ENCODE measurements around the gene PRCD.

Gene PRCD

GRCh38 chr17:76542566-76542971 lies 2.7 kb downstream of the PRCD start:
- DNase-seq, result no peak

GRCh38 chr17:76542984-76543383 lies 3.1 kb downstream of the PRCD start:
- no peak for DNase-seq

- no peak for DNase-seq
These were observed 3.6 kb downstream of the PRCD start for GRCh38 chr17:76543482-76543825.

GRCh38 chr17:76543826-76544545 lies 4.1 kb downstream of the PRCD start:
- DNase-seq, result peak; percentile 15

- DNase-seq, result no peak
These were observed 4.9 kb downstream of the PRCD start for GRCh38 chr17:76544546-76545365.

- no peak for DNase-seq
These were observed 6.2 kb downstream of the PRCD start for GRCh38 chr17:76545918-76546555.

GRCh38 chr17:76546556-76547182 lies 6.8 kb downstream of the PRCD start:
- no peak for DNase-seq

GRCh38 chr17:76547183-76547641 lies 7.4 kb downstream of the PRCD start:
- DNase-seq, result peak; percentile 69

- DNase-seq, result no peak
These were observed 7.9 kb downstream of the PRCD start for GRCh38 chr17:76547642-76548202.

- no peak for DNase-seq
These were observed 8.8 kb downstream of the PRCD start for GRCh38 chr17:76548378-76549214.

GRCh38 chr17:76549215-76549518 lies 9.3 kb downstream of the PRCD start:
- DNase-seq, result no peak

- no peak for DNase-seq
These were observed 9.7 kb downstream of the PRCD start for GRCh38 chr17:76549539-76549938.

GRCh38 chr17:76550712-76551615 lies 11.1 kb downstream of the PRCD start:
- no peak for DNase-seq

GRCh38 chr17:76551685-76552084 lies 11.8 kb downstream of the PRCD start:
- no peak for DNase-seq

- no peak for DNase-seq
These were observed 13.5 kb downstream of the PRCD start for GRCh38 chr17:76553178-76553908.

GRCh38 chr17:76554131-76554530 lies 14.3 kb downstream of the PRCD start:
- DNase-seq, result peak; percentile 51

- DNase-seq, result no peak
These were observed 17.0 kb downstream of the PRCD start for GRCh38 chr17:76556765-76557367.

- DNase-seq, result peak; percentile 98
These were observed 17.7 kb downstream of the PRCD start for GRCh38 chr17:76557368-76558197.
